IMR-90 (cell line): ENCODE results near the gene GRM4. TPM values are rescaled to one million over a fixed set of nuclear protein-coding genes. Genes with fewer than 3 reads are reported as not detected.

ENCODE experiments used
- ATAC-seq: fragments of 200-7000 bp; cut with Tn5 transposase; 2 replicates; pipeline ENCODE4 v1.9.1; 2020; ENCODE audit warnings: low read depth, mild to moderate bottlenecking, moderate library complexity
- BruUV-seq: library from RNA; stranded (reverse); fragments of 400-500 nt; replicated peaks from 2 replicates; lab custom pipeline; 2021; lab: Mats Ljungman, UMichigan
- CTCF ChIA-PET: fragments of 300-600 bp; formaldehyde crosslinking; extraction: SDS; loops from one replicate; lab custom pipeline; 2021; ENCODE audit warnings: antibody characterized with exemption; lab: Yijun Ruan, JAX
- POLR2A ChIA-PET: fragments of 300-600 bp; sonication (Branson Sonifier 250); formaldehyde crosslinking; loops from one replicate; lab custom pipeline; 2022; ENCODE audit warnings: antibody characterized with exemption; ENCODE audit not compliant: unreplicated experiment; lab: Charles Lee
- DNase-seq: peaks from one replicate; pipeline ENCODE4 v3.0.0; 2013
- H2AFZ ChIP-seq: replicated peaks from 2 replicates; pipeline ENCODE3; 2013; ENCODE audit warnings: low read length, mild to moderate bottlenecking; ENCODE audit not compliant: poor library complexity
- H2AK5ac ChIP-seq: 2 replicates; pipeline ENCODE4 v1.6.1; 2013; ENCODE audit warnings: low read depth, low read length, inconsistent platforms
- H2AK9ac ChIP-seq: replicated peaks from 2 replicates; pipeline ENCODE3; 2013; ENCODE audit warnings: mild to moderate bottlenecking, low read depth, low read length, moderate library complexity; ENCODE audit not compliant: poor library complexity
- H2BK120ac ChIP-seq: 2 replicates; pipeline ENCODE4 v1.6.1; 2013; ENCODE audit warnings: low read depth, low read length, inconsistent platforms
- H2BK15ac ChIP-seq: 3 replicates; pipeline ENCODE4 v1.6.1; 2013; ENCODE audit warnings: low read depth, low read length, inconsistent platforms
- H2BK20ac ChIP-seq: 2 replicates; pipeline ENCODE4 v1.6.1; 2013; ENCODE audit warnings: low read depth, mild to moderate bottlenecking, inconsistent platforms, low read length, moderate library complexity
- H2BK5ac ChIP-seq: 2 replicates; pipeline ENCODE4 v1.6.1; 2013; ENCODE audit warnings: mild to moderate bottlenecking, low read depth, low read length, inconsistent platforms; ENCODE audit not compliant: poor library complexity, severe bottlenecking
- H3K14ac ChIP-seq: replicated peaks from 2 replicates; pipeline ENCODE4 v1.6.1; 2013; ENCODE audit warnings: low read depth, low read length, inconsistent platforms
- H3K18ac ChIP-seq: 2 replicates; pipeline ENCODE4 v1.6.1; 2013; ENCODE audit warnings: low read depth, low read length, control low read depth
- H3K23ac ChIP-seq: 2 replicates; pipeline ENCODE4 v1.6.1; 2013; ENCODE audit warnings: low read depth, low read length, inconsistent platforms
- H3K27ac ChIP-seq: 2 replicates; pipeline ENCODE4 v1.5.1; 2013; ENCODE audit warnings: mild to moderate bottlenecking, control low read depth, low read length; ENCODE audit not compliant: insufficient read depth
- H3K27me3 ChIP-seq: 2 replicates; pipeline ENCODE4 v1.6.1; 2013; ENCODE audit warnings: low read length; ENCODE audit not compliant: control insufficient read depth, insufficient read depth
- H3K36me3 ChIP-seq: 2 replicates; pipeline ENCODE4 v1.6.1; 2013; ENCODE audit warnings: low read length, mixed read lengths; ENCODE audit not compliant: control insufficient read depth, insufficient read depth
- H3K4ac ChIP-seq: 2 replicates; pipeline ENCODE4 v1.6.1; 2013; ENCODE audit warnings: low read depth, low read length, inconsistent platforms
- H3K4me1 ChIP-seq: 2 replicates; pipeline ENCODE4 v1.6.1; 2013; ENCODE audit warnings: low read length, mixed read lengths; ENCODE audit not compliant: control insufficient read depth, insufficient read depth
- H3K4me2 ChIP-seq: 2 replicates; pipeline ENCODE4 v1.6.1; 2013; ENCODE audit warnings: low read depth, mild to moderate bottlenecking, control low read depth, low read length, moderate library complexity
- H3K4me3 ChIP-seq: 2 replicates; pipeline ENCODE4 v1.5.1; 2013; ENCODE audit warnings: low read depth, mild to moderate bottlenecking, control low read depth, low read length, moderate library complexity; ENCODE audit not compliant: insufficient read depth
- H3K56ac ChIP-seq: 2 replicates; pipeline ENCODE4 v1.6.1; 2013; ENCODE audit warnings: low read length, inconsistent platforms; ENCODE audit not compliant: insufficient read depth; ENCODE audit errors: extremely low read depth
- H3K79me1 ChIP-seq, 2 experiments: 2 replicates each; pipeline ENCODE4 v1.6.1; 2013; ENCODE audit warnings: low read length in 2 of 2, inconsistent platforms in 1 of 2, low read depth in 1 of 2
- H3K9ac ChIP-seq: 2 replicates; pipeline ENCODE4 v1.6.1; 2013; ENCODE audit warnings: low read depth, low read length, control low read depth
- H3K9me1 ChIP-seq: 2 replicates; pipeline ENCODE4 v1.6.1; 2013; ENCODE audit warnings: low read length, inconsistent platforms; ENCODE audit not compliant: insufficient read depth
- H3K9me3 ChIP-seq: 2 replicates; pipeline ENCODE4 v1.6.1; 2013; ENCODE audit warnings: low read length; ENCODE audit not compliant: control insufficient read depth, insufficient read depth
- H4K20me1 ChIP-seq: 2 replicates; pipeline ENCODE4 v1.6.1; 2013; ENCODE audit warnings: low read length, inconsistent platforms; ENCODE audit not compliant: insufficient read depth
- H4K5ac ChIP-seq: 2 replicates; pipeline ENCODE4 v1.6.1; 2013; ENCODE audit warnings: mild to moderate bottlenecking, low read depth, low read length, control low read depth
- H4K8ac ChIP-seq, 2 experiments: 2 replicates each; pipeline ENCODE4 v1.6.1; 2013; ENCODE audit warnings: low read depth in 2 of 2, low read length in 2 of 2, control low read depth in 1 of 2, inconsistent platforms in 1 of 2
- H4K91ac ChIP-seq: 2 replicates; pipeline ENCODE4 v1.6.1; 2013; ENCODE audit warnings: low read depth, low read length, inconsistent platforms; ENCODE audit not compliant: insufficient read depth
- MAZ ChIP-seq: IDR thresholded peaks from 2 replicates; pipeline ENCODE4 v1.6.1; 2012; ENCODE audit warnings: low read depth, mild to moderate bottlenecking, low read length, improper control_type of control experiment, moderate library complexity, borderline replicate concordance
- RCOR1 ChIP-seq: IDR thresholded peaks from 2 replicates; pipeline ENCODE4 v1.6.1; 2012; ENCODE audit warnings: mild to moderate bottlenecking, low read length, improper control_type of control experiment; ENCODE audit not compliant: insufficient replicate concordance
- WGBS, 2 experiments: methylation state at CpG; one replicate each; pipeline versions ENCODE4 v1.1.5 to v1.1.7; 2013; ENCODE audit warnings: missing lambda C conversion rate in 2 of 2; ENCODE audit not compliant: insufficient read length in 1 of 2; ENCODE audit errors: extremely low coverage in 2 of 2; 5-methylcytosine and 5-hydroxymethylcytosine counted together
- dilution Hi-C: fragments of 300-500 bp; cut with HindIII; formaldehyde crosslinking; loops from one replicate; pipeline ENCODE4 v1.14.3; 2018; ENCODE audit warnings: low sequenced_read_pairs; ENCODE audit not compliant: unreplicated experiment
- in situ Hi-C: fragments of 300-500 bp; cut with MboI; formaldehyde crosslinking; loops from 3 replicates; pipeline ENCODE4 v1.14.3; 2019; ENCODE audit warnings: low sequenced_read_pairs, inconsistent platforms, mixed read lengths
- intact Hi-C: fragments of 100-400 bp; cut with micrococcal nuclease; formaldehyde crosslinking; loops from 2 replicates; pipeline ENCODE4 v1.10.0; 2022
- polyA plus RNA-seq, 3 experiments: library from polyadenylated mRNA; depleted of rRNA; stranded (reverse); fragments of >200 nt; gene quantifications; 2 replicates each; pipeline ENCODE4 v1.2.3, GENCODE V29; 2012; ENCODE audit warnings: low replicate concordance in 1 of 3
- total RNA-seq: library from RNA; depleted of rRNA; stranded (reverse); fragments of >200 nt; gene quantifications from 2 replicates; pipeline ENCODE4 v1.2.3, GENCODE V29; 2012

The GRM4 gene
- total and polyA plus RNA-seq, 2 of the 4 experiments (the other 2 are of a cell fraction) = 0.02 TPM; not detected in 1

DNA sequence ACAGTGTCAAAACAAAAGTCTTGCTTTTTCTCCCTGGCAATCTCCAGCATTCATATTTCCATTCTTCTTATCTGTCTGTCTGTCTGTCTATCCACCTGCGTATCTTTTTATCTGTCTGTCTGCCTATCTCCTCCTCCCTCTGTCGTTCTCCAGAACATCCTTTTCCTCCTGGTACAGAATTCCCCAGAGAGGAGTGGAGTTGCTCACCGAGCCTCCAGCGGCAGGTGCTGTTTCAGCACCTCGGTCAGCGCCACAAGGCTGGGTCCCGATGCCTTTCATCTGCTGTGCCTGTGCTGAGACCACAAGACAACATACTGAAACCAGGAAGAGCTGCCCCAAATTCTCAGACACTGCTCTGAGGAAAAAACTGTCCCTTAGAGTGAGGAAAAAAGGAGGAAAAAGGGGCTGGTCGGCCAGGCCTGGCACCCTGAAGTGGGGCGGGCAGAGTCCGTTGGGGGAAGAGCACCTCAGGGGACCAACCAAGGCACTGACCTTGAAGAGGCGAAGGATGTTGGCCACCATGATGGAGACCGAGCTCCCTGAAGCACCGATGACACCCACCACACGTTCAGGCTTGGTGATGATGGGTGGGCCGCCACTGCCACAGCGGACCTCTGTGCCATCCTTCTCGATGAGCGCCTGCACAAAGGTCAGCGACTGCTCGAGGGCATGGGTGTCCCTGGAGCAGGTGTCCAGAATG, 13.3 kb downstream of the GRM4 start:
- Histone ChIP-seq H3K27me3 (peaks cover 37% of the 10 kb centered on the region), H2AK9ac (no peak overlapping the region), H3K9me3 (no peaks in the 10 kb centered on the region), H4K20me1 (no peaks in the 10 kb centered on the region), H3K18ac (no peak overlapping the region), H3K27ac (no peak overlapping the region), H3K4ac (no peak overlapping the region), H3K4me1 (no peaks in the 10 kb centered on the region), H2AK5ac (no peak overlapping the region), H3K56ac (no peak overlapping the region), H2BK120ac (no peak overlapping the region), H4K91ac (no peak overlapping the region), H3K23ac (no peak overlapping the region), H3K79me1 (no peaks in the 10 kb centered on the region), H2AFZ (no peak overlapping the region), H3K36me3 (no peaks in the 10 kb centered on the region), H3K14ac (no peak overlapping the region), H3K4me2 (no peak overlapping the region), H2BK20ac (no peak overlapping the region), H3K9ac (no peak overlapping the region), H4K8ac (no peak overlapping the region), H2BK15ac (no peak overlapping the region), H3K4me3 (no peak overlapping the region), H4K5ac (no peak overlapping the region), H2BK5ac (no peak overlapping the region), H3K9me1 (no peaks in the 10 kb centered on the region)
- BruUV-seq = no TSS peak
- peak; percentile 23 for DNase-seq
- ChIA-PET POLR2A (no interaction called here), CTCF (no interaction called here)
- ATAC-seq = peak; percentile 71; the same call in 1 of the 2 replicates
- WGBS, 2 experiments = 58% methylated on average over 14 of the region's 20 CpGs; no CpG with 5 or more reads in 1 of the 2 experiments
- in situ Hi-C loops = no loop called here
- intact Hi-C loops = no loop called here
- dilution Hi-C loops = no loop called here
- TF ChIP-seq RCOR1 = peak; percentile 86
- TF ChIP-seq MAZ = no peak
